Activated T-helper 17 cell treated with anti-CD3 and anti-CD28 coated beads, Interleukin-2, amount 50 U/mL, for 72 hours (primary cell): ENCODE results near the gene C3orf18. TPM values are rescaled to one million over a fixed set of nuclear protein-coding genes. Genes with fewer than 3 reads are reported as not detected.

Experiments used
- ATAC-seq: fragments of 150-1000 bp; cut with Tn5 transposase; replicated peaks from 2 replicates; pipeline ENCODE4 v1.10.0; 2021; ENCODE audit warnings: mild to moderate bottlenecking, moderate library complexity
- H3K27ac Mint-ChIP-seq: one replicate; pipeline ENCODE4 v1.8.0; 2022; ENCODE audit warnings: mixed read lengths
- H3K27me3 Mint-ChIP-seq: one replicate; pipeline ENCODE4 v1.8.0; 2022; ENCODE audit warnings: mixed read lengths
- H3K36me3 Mint-ChIP-seq: one replicate; pipeline ENCODE4 v1.8.0; 2022; ENCODE audit warnings: low read depth, mild to moderate bottlenecking, mixed read lengths
- H3K4me1 Mint-ChIP-seq: one replicate; pipeline ENCODE4 v1.8.0; 2022; ENCODE audit warnings: mixed read lengths
- H3K4me3 Mint-ChIP-seq: one replicate; pipeline ENCODE4 v1.8.0; 2022; ENCODE audit warnings: mild to moderate bottlenecking, mixed read lengths
- H3K9me3 Mint-ChIP-seq: one replicate; pipeline ENCODE4 v1.8.0; 2022; ENCODE audit warnings: mixed read lengths
- total RNA-seq, 2 donors: library from RNA; stranded (reverse); gene quantifications; one replicate each; pipeline ENCODE4 v1.2.3, GENCODE V29; 2022

The C3orf18 gene
- total RNA-seq, 2 donors from 2014 or later: 17.3 to 50.8 TPM

DNA sequence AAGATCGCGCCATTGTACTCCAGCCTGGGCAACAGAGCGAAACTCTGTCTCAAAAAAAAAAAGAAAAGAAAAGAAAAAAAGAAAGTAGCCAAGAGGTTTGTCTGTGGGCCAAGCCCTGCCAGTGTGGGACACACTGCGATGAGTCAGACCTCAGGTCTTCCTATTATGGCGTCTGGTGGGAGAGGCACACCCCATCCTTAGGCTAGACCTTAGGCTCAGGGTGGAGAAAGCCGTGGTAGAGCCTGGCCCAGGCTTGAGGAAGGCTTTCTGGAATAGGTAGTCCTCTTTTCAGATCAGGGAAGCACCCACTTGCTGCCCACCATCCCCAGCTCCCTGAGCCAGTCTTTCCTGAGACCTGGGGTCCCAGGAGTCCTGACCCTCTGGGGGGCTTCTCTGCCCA lies 7.8 kb upstream of the C3orf18 start:
- ATAC-seq: no peak
- H3K27ac Mint-ChIP-seq: peak overlapping the region; percentile 94
- peak overlapping the region; percentile 93 for H3K4me3 Mint-ChIP-seq
- H3K4me1 Mint-ChIP-seq: peaks cover 37% of the 10 kb centered on the region
- H3K36me3 Mint-ChIP-seq: peaks cover 96% of the 10 kb centered on the region
- H3K27me3 Mint-ChIP-seq: no peaks in the 10 kb centered on the region
- H3K9me3 Mint-ChIP-seq: no peaks in the 10 kb centered on the region

DNA sequence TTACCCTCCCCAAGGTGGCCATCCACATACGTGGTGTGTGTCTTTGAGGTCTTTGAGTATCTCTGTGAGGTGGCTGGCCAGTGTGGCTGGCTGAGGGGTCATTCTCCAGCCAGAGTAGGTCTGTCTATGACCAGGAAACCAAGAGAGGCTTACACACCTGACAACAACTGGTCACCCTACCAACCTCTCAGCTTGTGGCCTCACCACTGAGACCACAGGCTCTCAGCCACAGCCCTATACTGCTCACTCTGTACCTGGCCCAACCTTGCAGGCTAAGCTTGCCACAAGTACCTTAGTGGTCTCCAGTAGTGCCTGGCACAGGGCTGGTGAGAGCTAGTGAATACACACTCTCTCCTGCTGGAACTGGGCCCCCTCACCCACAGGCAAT lies 6.9 kb upstream of the C3orf18 start:
- Mint-ChIP-seq H3K27me3 (no peaks in the 10 kb centered on the region), H3K36me3 (peaks cover 96% of the 10 kb centered on the region), H3K27ac (peak overlapping the region; percentile 94), H3K4me3 (peak overlapping the region; percentile 93), H3K4me1 (peaks cover 38% of the 10 kb centered on the region), H3K9me3 (no peaks in the 10 kb centered on the region)
- peak; percentile 20 for ATAC-seq

DNA sequence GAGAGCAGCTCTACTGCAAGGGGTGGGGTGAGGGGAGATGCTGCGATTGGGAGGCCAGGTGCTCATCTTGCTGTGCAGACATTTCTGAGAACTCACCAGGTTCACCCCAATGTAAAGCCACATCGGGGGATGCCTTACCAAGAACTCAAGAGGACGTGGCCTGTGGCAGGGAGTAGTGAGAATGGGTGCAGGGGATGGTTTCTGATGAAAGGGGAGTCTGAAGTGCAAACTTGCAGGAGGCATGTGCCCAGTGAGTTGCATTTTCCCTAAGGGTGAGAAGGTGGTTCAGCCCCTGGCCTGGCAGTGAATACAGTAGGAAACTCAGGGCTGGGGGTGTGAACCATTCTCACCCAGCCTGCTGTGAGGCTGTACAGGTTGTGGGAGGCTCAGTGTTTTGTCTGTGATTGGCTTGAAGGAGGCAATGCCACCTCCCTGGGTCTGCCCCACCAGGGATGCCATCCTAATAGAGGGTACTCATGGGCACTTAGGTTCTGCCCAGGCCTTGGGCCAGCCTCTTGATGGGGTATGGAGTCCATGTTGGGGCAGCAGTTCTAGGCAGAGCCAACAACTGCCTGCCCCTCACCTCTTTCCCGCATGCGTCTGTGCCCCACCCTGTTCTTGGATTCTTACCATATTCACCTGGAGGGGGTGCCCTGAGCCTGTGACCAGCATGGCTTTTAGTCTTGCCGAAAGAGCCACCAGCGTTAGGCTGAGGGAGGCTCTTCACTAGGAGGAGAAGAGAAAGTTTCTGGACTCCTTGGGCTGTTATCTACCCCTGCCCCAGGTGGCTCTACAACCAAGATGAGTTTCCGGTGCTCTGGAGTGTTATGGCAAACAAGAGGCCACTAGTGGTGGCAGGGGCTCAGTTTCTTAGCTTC lies 6.3 kb upstream of the C3orf18 start:
- Mint-ChIP-seq H3K27ac (peak overlapping the region; percentile 94), H3K36me3 (peaks cover 96% of the 10 kb centered on the region), H3K4me1 (peaks cover 34% of the 10 kb centered on the region), H3K9me3 (no peaks in the 10 kb centered on the region), H3K27me3 (no peaks in the 10 kb centered on the region), H3K4me3 (peak overlapping the region; percentile 93)
- ATAC-seq: peak; percentile 51

GRCh38 chr3:50572801-50573371 lies 5.3 kb upstream of the C3orf18 start:
- peak overlapping the region; percentile 93 for H3K4me3 Mint-ChIP-seq
- peak; percentile 31 for ATAC-seq
- H3K27me3 Mint-ChIP-seq: no peaks in the 10 kb centered on the region
- H3K27ac Mint-ChIP-seq: peak overlapping the region; percentile 94
- peaks cover 33% of the 10 kb centered on the region for H3K4me1 Mint-ChIP-seq
- peaks cover 93% of the 10 kb centered on the region for H3K36me3 Mint-ChIP-seq
- no peaks in the 10 kb centered on the region for H3K9me3 Mint-ChIP-seq

DNA sequence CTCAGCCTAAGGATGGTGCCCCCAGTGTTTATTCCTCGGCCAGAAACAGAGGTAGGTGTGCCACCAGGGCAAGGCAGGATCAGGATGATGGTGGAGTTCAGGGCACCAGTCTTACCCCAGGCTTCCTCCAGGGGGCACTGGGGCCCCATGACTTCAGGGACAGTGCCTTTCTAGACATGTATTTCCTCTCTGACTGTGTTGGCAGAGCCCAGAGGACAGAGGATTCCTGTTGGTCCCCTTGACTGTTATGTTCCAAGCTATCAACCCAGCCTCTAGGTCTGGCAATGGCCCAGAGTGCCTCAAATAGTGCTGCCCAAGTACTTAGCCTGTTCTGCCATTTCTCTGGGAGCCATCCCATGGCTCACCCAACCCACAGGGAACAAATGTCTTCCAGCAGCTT lies 4.6 kb upstream of the C3orf18 start:
- peak; percentile 21 for ATAC-seq
- peaks cover 36% of the 10 kb centered on the region for H3K4me1 Mint-ChIP-seq
- peaks cover 90% of the 10 kb centered on the region for H3K36me3 Mint-ChIP-seq
- H3K9me3 Mint-ChIP-seq: no peaks in the 10 kb centered on the region
- peak overlapping the region; percentile 94 for H3K27ac Mint-ChIP-seq
- H3K4me3 Mint-ChIP-seq: peak overlapping the region; percentile 93
- no peaks in the 10 kb centered on the region for H3K27me3 Mint-ChIP-seq

DNA sequence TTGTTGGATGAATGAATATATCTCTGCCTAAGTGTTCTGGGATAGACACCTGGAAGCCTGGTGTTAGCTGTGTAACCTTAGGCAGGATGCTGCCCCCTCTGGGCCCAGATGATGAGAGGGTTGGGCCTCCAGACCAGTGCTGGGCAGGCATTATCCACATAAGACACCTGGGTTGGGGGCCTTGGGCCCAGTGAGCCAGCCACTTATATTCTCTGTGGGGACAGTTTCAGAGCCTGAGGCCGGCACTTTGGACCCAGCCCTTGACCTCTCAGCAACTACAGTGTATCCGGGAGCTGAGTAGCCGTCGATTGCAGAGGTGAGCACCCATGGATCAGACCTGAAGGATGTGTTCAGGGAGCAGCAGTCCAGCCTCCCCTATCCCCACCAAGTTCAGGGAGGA lies 3.9 kb upstream of the C3orf18 start:
- Mint-ChIP-seq H3K4me3 (peak overlapping the region; percentile 93), H3K27ac (peak overlapping the region; percentile 94), H3K27me3 (no peaks in the 10 kb centered on the region), H3K9me3 (no peaks in the 10 kb centered on the region), H3K36me3 (peaks cover 85% of the 10 kb centered on the region), H3K4me1 (peaks cover 37% of the 10 kb centered on the region)
- no peak for ATAC-seq

- Mint-ChIP-seq H3K27ac (peak overlapping the region; percentile 94), H3K4me3 (peak overlapping the region; percentile 93), H3K9me3 (no peaks in the 10 kb centered on the region), H3K4me1 (peaks cover 38% of the 10 kb centered on the region), H3K27me3 (no peaks in the 10 kb centered on the region), H3K36me3 (peaks cover 77% of the 10 kb centered on the region)
- ATAC-seq: no peak
Observed at GRCh38 chr3:50570508-50571279, 3.1 kb upstream of the C3orf18 start.

DNA sequence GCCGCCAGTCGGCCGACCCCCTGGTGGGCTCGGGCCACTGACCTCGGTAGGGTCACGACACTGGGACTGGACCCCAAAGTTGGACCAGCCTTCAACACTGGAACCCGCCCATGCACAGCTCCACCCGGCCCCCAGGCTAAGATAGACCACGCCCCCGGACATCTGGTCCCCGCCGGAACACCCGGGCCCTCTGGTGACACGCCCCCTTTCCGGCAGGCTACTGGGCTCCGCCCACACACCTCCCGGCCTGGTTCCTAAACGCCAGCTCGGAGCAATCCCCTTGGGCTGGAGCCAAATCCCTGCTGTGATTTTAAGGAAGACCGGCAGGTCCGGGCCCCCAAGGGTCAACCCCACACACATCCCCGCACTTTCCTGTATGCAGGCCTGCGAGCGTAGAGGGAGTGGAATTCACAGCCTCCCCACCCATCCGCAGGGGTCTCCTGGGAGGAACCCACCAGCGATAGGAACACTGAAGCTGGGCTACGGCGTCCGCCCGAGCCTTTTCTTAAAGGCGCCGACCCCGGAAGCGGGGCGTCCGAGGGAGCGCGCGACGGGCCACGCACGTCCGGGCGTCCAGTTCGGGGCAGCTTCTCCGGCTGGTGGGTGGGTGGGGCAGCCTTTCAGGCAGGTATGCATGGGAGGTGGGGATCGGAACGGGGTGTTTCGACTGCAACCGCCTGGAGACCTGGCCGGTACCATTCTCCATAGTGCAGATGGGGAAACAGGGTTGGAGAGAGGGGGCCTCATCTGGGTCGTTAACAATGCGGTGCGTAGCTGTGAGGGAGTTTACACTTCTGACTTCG lies 1.6 kb upstream of the C3orf18 start, which contains the start of gene HEMK1:
HEMK1 (plus strand) TSS at position 576 of the 803 bp plus-strand sequence. CDS start 1,583 bp downstream, outside the sequence.
- peak; percentile 31 for ATAC-seq
- peaks cover 35% of the 10 kb centered on the region for H3K4me1 Mint-ChIP-seq
- H3K4me3 Mint-ChIP-seq: peak within 1 kb of the TSS; percentile 93
- peaks cover 63% of the 10 kb centered on the region for H3K36me3 Mint-ChIP-seq
- H3K27me3 Mint-ChIP-seq: no peaks in the 10 kb centered on the region
- H3K9me3 Mint-ChIP-seq: no peaks in the 10 kb centered on the region
- peak within 1 kb of the TSS; percentile 94 for H3K27ac Mint-ChIP-seq

DNA sequence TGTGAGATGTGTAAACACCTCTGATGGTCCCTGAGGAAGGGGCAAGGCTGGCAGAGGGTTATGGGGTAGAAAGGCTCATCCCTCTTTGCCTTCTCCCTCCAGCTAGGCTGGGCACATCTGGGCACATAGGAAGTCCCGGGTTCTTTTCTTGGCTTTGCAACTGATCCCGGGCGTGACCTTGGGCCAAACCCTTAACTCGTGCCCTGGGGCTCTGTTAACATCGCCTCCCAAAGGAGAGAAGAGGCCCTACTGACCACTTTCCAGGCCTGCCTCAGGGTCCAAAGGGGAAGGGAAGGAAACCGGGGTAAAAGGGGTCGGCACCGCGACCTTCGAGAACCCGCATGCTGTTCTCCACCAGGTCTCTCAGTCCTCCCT lies 549 bp downstream of the C3orf18 start:
- Mint-ChIP-seq H3K9me3 (no peaks in the 10 kb centered on the region), H3K36me3 (peaks cover 42% of the 10 kb centered on the region), H3K27me3 (no peaks in the 10 kb centered on the region), H3K27ac (peak overlapping the region; percentile 78), H3K4me1 (peaks cover 27% of the 10 kb centered on the region), H3K4me3 (peak overlapping the region; percentile 93)
- ATAC-seq: no peak

GRCh38 chr3:50564321-50564720 lies 3.2 kb downstream of the C3orf18 start:
- H3K4me1 Mint-ChIP-seq: peaks cover 14% of the 10 kb centered on the region
- H3K27me3 Mint-ChIP-seq: no peaks in the 10 kb centered on the region
- H3K9me3 Mint-ChIP-seq: no peaks in the 10 kb centered on the region
- peak overlapping the region; percentile 69 for H3K27ac Mint-ChIP-seq
- no peak for ATAC-seq
- H3K36me3 Mint-ChIP-seq: peaks cover 18% of the 10 kb centered on the region
- peak overlapping the region; percentile 5 for H3K4me3 Mint-ChIP-seq

DNA sequence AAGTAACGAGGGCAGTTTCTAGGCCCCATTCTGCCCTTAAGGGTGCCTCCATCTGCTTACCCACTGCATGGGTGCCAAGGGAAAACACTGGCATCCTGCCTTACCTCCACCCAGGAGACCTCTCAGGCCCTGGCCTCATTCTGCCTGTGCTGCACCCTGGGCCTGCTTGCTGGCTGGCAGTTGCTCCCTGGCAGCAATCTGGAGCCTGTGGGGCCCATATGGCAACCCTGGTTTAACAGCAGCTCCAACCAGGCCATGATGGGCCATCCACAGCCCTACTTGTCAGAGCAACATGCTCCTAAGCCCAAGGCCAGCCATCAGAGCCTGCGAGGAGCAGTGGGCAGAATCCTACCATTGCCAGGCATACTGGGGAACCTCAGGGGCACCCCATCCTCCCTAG lies 3.7 kb downstream of the C3orf18 start:
- Mint-ChIP-seq H3K9me3 (no peaks in the 10 kb centered on the region), H3K36me3 (peaks cover 17% of the 10 kb centered on the region), H3K4me1 (peaks cover 14% of the 10 kb centered on the region), H3K27me3 (no peaks in the 10 kb centered on the region), H3K27ac (no peak overlapping the region), H3K4me3 (no peak overlapping the region)
- ATAC-seq: no peak

- ATAC-seq: no peak
- no peaks in the 10 kb centered on the region for H3K27me3 Mint-ChIP-seq
- peaks cover 11% of the 10 kb centered on the region for H3K36me3 Mint-ChIP-seq
- H3K4me1 Mint-ChIP-seq: peaks cover 14% of the 10 kb centered on the region
- H3K9me3 Mint-ChIP-seq: no peaks in the 10 kb centered on the region
- peak overlapping the region; percentile 38 for H3K27ac Mint-ChIP-seq
- H3K4me3 Mint-ChIP-seq: no peak overlapping the region
Observed at GRCh38 chr3:50562861-50563260, 4.7 kb downstream of the C3orf18 start.

DNA sequence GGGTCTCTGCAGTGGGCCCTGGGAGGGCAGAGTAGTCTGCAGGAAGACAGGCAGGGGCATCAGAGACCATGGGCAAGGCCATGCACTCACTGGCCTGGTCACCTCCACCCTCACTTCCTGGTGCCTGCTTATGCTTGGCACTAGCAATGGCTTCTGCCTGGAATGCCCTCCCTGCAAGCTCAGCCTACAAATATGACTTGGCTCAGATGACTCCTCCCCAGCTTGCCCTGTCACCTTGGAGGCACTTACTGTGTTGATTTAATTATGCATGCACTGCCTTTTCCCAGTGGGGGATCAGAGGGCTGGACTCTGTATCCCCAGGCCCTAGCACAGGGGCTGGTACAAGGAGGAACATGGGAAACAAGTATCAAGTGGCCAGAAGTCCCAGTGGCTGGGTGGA lies 7.8 kb downstream of the C3orf18 start:
- Mint-ChIP-seq H3K36me3 (peaks cover 7% of the 10 kb centered on the region), H3K4me3 (no peak overlapping the region), H3K4me1 (peaks cover 5% of the 10 kb centered on the region), H3K27me3 (no peaks in the 10 kb centered on the region), H3K27ac (no peak overlapping the region), H3K9me3 (no peaks in the 10 kb centered on the region)
- peak; percentile 9 for ATAC-seq

- no peak for ATAC-seq
- Mint-ChIP-seq H3K9me3 (no peaks in the 10 kb centered on the region), H3K27me3 (no peaks in the 10 kb centered on the region), H3K36me3 (peaks cover 7% of the 10 kb centered on the region), H3K27ac (peak overlapping the region; percentile 44), H3K4me1 (no peaks in the 10 kb centered on the region), H3K4me3 (no peak overlapping the region)
Observed at GRCh38 chr3:50557915-50558314, 9.6 kb downstream of the C3orf18 start.
